PFSK-1 (cell line): Measurements from ENCODE around the gene FOXK2.

Experiments
- POLR2AphosphoS5 ChIP-seq: IDR thresholded peaks from 2 replicates; pipeline ENCODE4 v1.6.1; 2012; ENCODE audit warnings: low read depth, mild to moderate bottlenecking, control low read depth, low read length, moderate library complexity
- REST ChIP-seq, 2 experiments: IDR thresholded peaks; 2 replicates each; pipeline versions ENCODE4 v1.6.1 to v1.8.0; 2011 to 2012; ENCODE audit warnings: low read depth in 2 of 2, low read length in 2 of 2, control low read depth in 1 of 2, inconsistent platforms in 1 of 2, mild to moderate bottlenecking in 1 of 2, moderate library complexity in 1 of 2; ENCODE audit not compliant: insufficient read depth in 1 of 2
- SIN3A ChIP-seq: IDR thresholded peaks from 2 replicates; pipeline ENCODE4 v1.6.1; 2012; ENCODE audit warnings: mild to moderate bottlenecking, low read length, moderate library complexity, borderline replicate concordance; ENCODE audit not compliant: insufficient read depth
- TAF1 ChIP-seq: IDR thresholded peaks from 2 replicates; pipeline ENCODE4 v1.6.1; 2012; ENCODE audit warnings: low read length, control low read depth, borderline replicate concordance; ENCODE audit not compliant: insufficient read depth

GRCh38 chr17:82489851-82490511, 29.6 kb upstream of the FOXK2 start:
- TF ChIP-seq TAF1 (no peak), POLR2AphosphoS5 (no peak), REST (IDR thresholded peaks at IDR 0.05; ENCODE audit: insufficient read depth in 1 of 2, low read depth in 2 of 2, low read length in 2 of 2) (no peak), SIN3A (no peak)
